Activated T-cell treated with anti-CD3 and anti-CD28 coated beads for 48 hours (primary cell): ENCODE measurements around the gene TTC21A.
"Not testable (repeated sequence)": the region's sequence is repeated elsewhere in the genome, so short reads cannot be mapped to it uniquely, and the experiment has no call there.

Source experiments
- DNase-seq: peaks from one replicate; pipeline ENCODE4 v3.0.0-alpha.2; 2020; ENCODE audit warnings: low read depth

Gene TTC21A

GRCh38 chr3:39107388-39108199 is at the start of gene TTC21A, which contains the start of gene GORASP1:
TSS of gene TTC21A (plus strand) at chr3:39107680. CDS start at chr3:39107838, 158 bp downstream.
TSS of gene GORASP1 (minus strand) at chr3:39107627. CDS start at chr3:39107541, 86 bp downstream.
- peak; percentile 57 for DNase-seq

GRCh38 chr3:39061228-39061627 is 46.3 kb upstream of the TTC21A start:
- not testable (repeated sequence) for DNase-seq

- DNase-seq = no peak
These were observed 45.3 kb upstream of the TTC21A start for GRCh38 chr3:39062180-39062579.

- DNase-seq = no peak
These were observed 44.3 kb upstream of the TTC21A start for GRCh38 chr3:39063143-39063542.

GRCh38 chr3:39064646-39065045 is 42.8 kb upstream of the TTC21A start:
- no peak for DNase-seq

- no peak for DNase-seq
These were observed 42.3 kb upstream of the TTC21A start for GRCh38 chr3:39065197-39065596.

GRCh38 chr3:39067286-39067685 is 40.2 kb upstream of the TTC21A start:
- DNase-seq = no peak

GRCh38 chr3:39068556-39068955 is 38.9 kb upstream of the TTC21A start:
- no peak for DNase-seq

GRCh38 chr3:39075910-39076309 is 31.6 kb upstream of the TTC21A start:
- no peak for DNase-seq

GRCh38 chr3:39079530-39079929 is 27.9 kb upstream of the TTC21A start:
- no peak for DNase-seq

GRCh38 chr3:39080026-39080425 is 27.5 kb upstream of the TTC21A start:
- DNase-seq = no peak

GRCh38 chr3:39082666-39083313 is 24.7 kb upstream of the TTC21A start:
- DNase-seq = no peak

- DNase-seq = no peak
These were observed 21.3 kb upstream of the TTC21A start for GRCh38 chr3:39086144-39086543.

- no peak for DNase-seq
These were observed 19.0 kb upstream of the TTC21A start for GRCh38 chr3:39088456-39088855.

- DNase-seq = no peak
These were observed 18.6 kb upstream of the TTC21A start for GRCh38 chr3:39088889-39089288.

- no peak for DNase-seq
These were observed 16.6 kb upstream of the TTC21A start for GRCh38 chr3:39090922-39091321.

- no peak for DNase-seq
These were observed 12.4 kb upstream of the TTC21A start for GRCh38 chr3:39094851-39095677.

- no peak for DNase-seq
These were observed 11.7 kb upstream of the TTC21A start for GRCh38 chr3:39095778-39096177.

- DNase-seq = no peak
These were observed 10.7 kb upstream of the TTC21A start for GRCh38 chr3:39096775-39097174.

GRCh38 chr3:39097716-39098472 is 9.6 kb upstream of the TTC21A start:
- no peak for DNase-seq

GRCh38 chr3:39098473-39099000 is 8.9 kb upstream of the TTC21A start:
- DNase-seq = no peak

- DNase-seq = no peak
These were observed 8.2 kb upstream of the TTC21A start for GRCh38 chr3:39099242-39099641.
